Mammary epithelial cell (primary cell): Measurements from ENCODE around the gene ROPN1.
"Not testable (repeated sequence)": the region's sequence is repeated elsewhere in the genome, so short reads cannot be mapped to it uniquely, and the experiment has no call there.

ENCODE experiments used
- CTCF ChIP-seq, 2 donors: IDR thresholded peaks in 1 of 2; conservative IDR thresholded peaks in 1 of 2; 2 replicates each; pipeline ENCODE4 v1.5.1; 2011 to 2012; ENCODE audit warnings: inconsistent platforms in 2 of 2, low read length in 2 of 2, mild to moderate bottlenecking in 2 of 2, control low read depth in 1 of 2, low read depth in 1 of 2; ENCODE audit not compliant: insufficient read depth in 1 of 2; ENCODE audit errors: extremely low read depth in 1 of 2
- EZH2 ChIP-seq: IDR thresholded peaks from 2 replicates; pipeline ENCODE4 v1.6.1; 2012; ENCODE audit warnings: low read length, inconsistent platforms, borderline replicate concordance

- not testable (repeated sequence) for TF ChIP-seq CTCF (conservative IDR thresholded peaks at IDR 0.05 in 1 of 2, IDR thresholded peaks at IDR 0.05 in 1 of 2; ENCODE audit: extremely low read depth in 1 of 2, insufficient read depth in 1 of 2, low read depth in 1 of 2, low read length in 2 of 2); EZH2
Measured at GRCh38 chr3:123966799-123967198, 25.1 kb downstream of the ROPN1 start.
